NT2/D1 (cell line): Measurements from ENCODE around the gene POLE.

Experiments used
- SUZ12 ChIP-seq: IDR thresholded peaks from 2 replicates; pipeline ENCODE4 v1.6.1; 2011; ENCODE audit not compliant: insufficient read length, insufficient read depth; ENCODE audit errors: extremely low read depth
- YY1 ChIP-seq: IDR thresholded peaks from 2 replicates; pipeline ENCODE4 v1.6.1; 2011; ENCODE audit not compliant: insufficient read length, insufficient read depth
- ZNF274 ChIP-seq: IDR thresholded peaks from 2 replicates; pipeline ENCODE4 v1.6.1; 2011; ENCODE audit warnings: mild to moderate bottlenecking, low read depth, low read length

- TF ChIP-seq YY1 (no peak), SUZ12 (no peak), ZNF274 (no peak)
Measured at GRCh38 chr12:132604668-132605441, 82.3 kb downstream of the POLE start.
